ENCODE data around the gene FAM50A.

DNA sequence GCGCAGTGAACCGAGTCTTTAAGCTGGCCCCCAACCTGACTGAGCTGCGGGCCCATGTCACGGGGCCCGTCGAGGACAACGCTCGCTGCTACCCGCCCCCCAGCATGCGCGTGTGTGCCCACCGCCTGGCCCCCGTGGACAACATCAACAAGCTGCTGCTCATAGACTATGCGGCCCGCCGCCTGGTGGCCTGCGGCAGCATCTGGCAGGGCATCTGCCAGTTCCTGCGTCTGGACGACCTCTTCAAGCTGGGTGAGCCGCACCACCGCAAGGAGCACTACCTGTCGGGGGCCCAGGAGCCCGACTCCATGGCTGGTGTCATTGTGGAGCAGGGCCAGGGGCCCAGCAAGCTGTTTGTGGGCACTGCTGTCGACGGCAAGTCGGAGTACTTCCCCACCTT lies 16.4 kb downstream of the FAM50A start:
- TF ChIP-seq, protein P1, sequence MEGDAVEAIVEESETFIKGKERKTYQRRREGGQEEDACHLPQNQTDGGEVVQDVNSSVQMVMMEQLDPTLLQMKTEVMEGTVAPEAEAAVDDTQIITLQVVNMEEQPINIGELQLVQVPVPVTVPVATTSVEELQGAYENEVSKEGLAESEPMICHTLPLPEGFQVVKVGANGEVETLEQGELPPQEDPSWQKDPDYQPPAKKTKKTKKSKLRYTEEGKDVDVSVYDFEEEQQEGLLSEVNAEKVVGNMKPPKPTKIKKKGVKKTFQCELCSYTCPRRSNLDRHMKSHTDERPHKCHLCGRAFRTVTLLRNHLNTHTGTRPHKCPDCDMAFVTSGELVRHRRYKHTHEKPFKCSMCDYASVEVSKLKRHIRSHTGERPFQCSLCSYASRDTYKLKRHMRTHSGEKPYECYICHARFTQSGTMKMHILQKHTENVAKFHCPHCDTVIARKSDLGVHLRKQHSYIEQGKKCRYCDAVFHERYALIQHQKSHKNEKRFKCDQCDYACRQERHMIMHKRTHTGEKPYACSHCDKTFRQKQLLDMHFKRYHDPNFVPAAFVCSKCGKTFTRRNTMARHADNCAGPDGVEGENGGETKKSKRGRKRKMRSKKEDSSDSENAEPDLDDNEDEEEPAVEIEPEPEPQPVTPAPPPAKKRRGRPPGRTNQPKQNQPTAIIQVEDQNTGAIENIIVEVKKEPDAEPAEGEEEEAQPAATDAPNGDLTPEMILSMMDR (IDR thresholded peaks at IDR 0.05), result no peak
- no peak for TF ChIP-seq POLR2A (IDR thresholded peaks at IDR 0.05)
